COLO668 (cell line): ENCODE data around the gene SLC66A2.

ENCODE experiments used
- DNase-seq: peaks from one replicate; lab custom pipeline; 2025; ENCODE audit not compliant: unreplicated experiment; lab: John Stamatoyannopoulos, UW

SLC66A2 gene

GRCh38 chr18:79952456-79952995, 1.1 kb upstream of the SLC66A2 start:
- no peak for DNase-seq

- DNase-seq: peak; percentile 71
These were observed 725 bp downstream of the SLC66A2 start for GRCh38 chr18:79950515-79951341.

GRCh38 chr18:79949697-79950487, 1.6 kb downstream of the SLC66A2 start:
- DNase-seq: no peak

- peak; percentile 52 for DNase-seq
These were observed 2.6 kb downstream of the SLC66A2 start for GRCh38 chr18:79948719-79949411.

GRCh38 chr18:79947881-79948610, 3.4 kb downstream of the SLC66A2 start:
- no peak for DNase-seq

- no peak for DNase-seq
These were observed 4.2 kb downstream of the SLC66A2 start for GRCh38 chr18:79947054-79947755.

GRCh38 chr18:79945118-79946042, 6.1 kb downstream of the SLC66A2 start:
- DNase-seq: no peak

GRCh38 chr18:79944746-79945117, 6.7 kb downstream of the SLC66A2 start:
- DNase-seq: no peak

- DNase-seq: peak; percentile 32
These were observed 7.2 kb downstream of the SLC66A2 start for GRCh38 chr18:79944126-79944731.

GRCh38 chr18:79943608-79944125, 7.8 kb downstream of the SLC66A2 start:
- no peak for DNase-seq

GRCh38 chr18:79942786-79943607, 8.5 kb downstream of the SLC66A2 start:
- DNase-seq: no peak

GRCh38 chr18:79942211-79942610, 9.2 kb downstream of the SLC66A2 start:
- no peak for DNase-seq

- DNase-seq: no peak
These were observed 9.9 kb downstream of the SLC66A2 start for GRCh38 chr18:79941473-79942119.

GRCh38 chr18:79940814-79941472, 10.5 kb downstream of the SLC66A2 start:
- no peak for DNase-seq

GRCh38 chr18:79940126-79940813, 11.2 kb downstream of the SLC66A2 start:
- no peak for DNase-seq

- DNase-seq: no peak
These were observed 12.4 kb downstream of the SLC66A2 start for GRCh38 chr18:79939096-79939495.
